Fibroblast of the aortic adventitia (primary cell): ENCODE results near the gene SYCP1. TPM values are rescaled to one million over a fixed set of nuclear protein-coding genes. Genes with fewer than 3 reads are reported as not detected.

Source experiments
- DNase-seq: peaks from one replicate; pipeline ENCODE4 v3.0.0-alpha.2; 2010; ENCODE audit warnings: low read depth
- H3K4me3 ChIP-seq: 2 replicates; pipeline ENCODE4 v1.5.1; 2011; ENCODE audit warnings: low read depth, mild to moderate bottlenecking, control low read depth, low read length, moderate library complexity
- CTCF ChIP-seq: IDR thresholded peaks from 2 replicates; pipeline ENCODE4 v1.5.1; 2011; ENCODE audit warnings: mild to moderate bottlenecking, low read length, control low read depth, inconsistent platforms; ENCODE audit not compliant: insufficient read depth
- total RNA-seq: library from RNA; depleted of rRNA; stranded (reverse); fragments of >200 nt; gene quantifications from 2 replicates; pipeline ENCODE4 v1.2.3, GENCODE V29; 2012; ENCODE audit warnings: low replicate concordance

Gene SYCP1
- total RNA-seq, 1 donor = not detected

GRCh38 chr1:115023593-115023992, 168.9 kb downstream of the SYCP1 start:
- no peak for DNase-seq

GRCh38 chr1:115029526-115029925, 174.9 kb downstream of the SYCP1 start, which contains the start of gene TSHB:
TSS of gene TSHB (plus strand) at chr1:115029826. CDS start at chr1:115033363, 3,537 bp downstream.
- no peak for TF ChIP-seq CTCF
- no peak within 1 kb of the TSS for H3K4me3 ChIP-seq
- no peak for DNase-seq

More at GRCh38 chr1:115023593-115023992, 168.9 kb downstream of the SYCP1 start:
- no peak overlapping the region for H3K4me3 ChIP-seq
- no peak for TF ChIP-seq CTCF

GRCh38 chr1:115031595-115031994, 176.9 kb downstream of the SYCP1 start:
- no peak overlapping the region for H3K4me3 ChIP-seq
- no peak for TF ChIP-seq CTCF
- no peak for DNase-seq

- no peak overlapping the region for H3K4me3 ChIP-seq
- no peak for DNase-seq
- TF ChIP-seq CTCF = no peak
Measured at GRCh38 chr1:115035652-115036051, 181.0 kb downstream of the SYCP1 start.

GRCh38 chr1:115036814-115037507, 182.3 kb downstream of the SYCP1 start:
- H3K4me3 ChIP-seq = no peak overlapping the region
- no peak for DNase-seq
- no peak for TF ChIP-seq CTCF

- no peak for DNase-seq
- TF ChIP-seq CTCF = no peak
- no peak overlapping the region for H3K4me3 ChIP-seq
Measured at GRCh38 chr1:115040501-115040900, 185.8 kb downstream of the SYCP1 start.

GRCh38 chr1:115041654-115042053, 187.0 kb downstream of the SYCP1 start:
- TF ChIP-seq CTCF = no peak
- peak; percentile 13 for DNase-seq
- no peak overlapping the region for H3K4me3 ChIP-seq
